ENCODE data around the gene CREM. TPM values are rescaled to one million over a fixed set of nuclear protein-coding genes. Genes with fewer than 3 reads are reported as not detected.

The CREM gene
- total RNA-seq, 1 donor from 2014 or later, result 31.4 TPM

DNA sequence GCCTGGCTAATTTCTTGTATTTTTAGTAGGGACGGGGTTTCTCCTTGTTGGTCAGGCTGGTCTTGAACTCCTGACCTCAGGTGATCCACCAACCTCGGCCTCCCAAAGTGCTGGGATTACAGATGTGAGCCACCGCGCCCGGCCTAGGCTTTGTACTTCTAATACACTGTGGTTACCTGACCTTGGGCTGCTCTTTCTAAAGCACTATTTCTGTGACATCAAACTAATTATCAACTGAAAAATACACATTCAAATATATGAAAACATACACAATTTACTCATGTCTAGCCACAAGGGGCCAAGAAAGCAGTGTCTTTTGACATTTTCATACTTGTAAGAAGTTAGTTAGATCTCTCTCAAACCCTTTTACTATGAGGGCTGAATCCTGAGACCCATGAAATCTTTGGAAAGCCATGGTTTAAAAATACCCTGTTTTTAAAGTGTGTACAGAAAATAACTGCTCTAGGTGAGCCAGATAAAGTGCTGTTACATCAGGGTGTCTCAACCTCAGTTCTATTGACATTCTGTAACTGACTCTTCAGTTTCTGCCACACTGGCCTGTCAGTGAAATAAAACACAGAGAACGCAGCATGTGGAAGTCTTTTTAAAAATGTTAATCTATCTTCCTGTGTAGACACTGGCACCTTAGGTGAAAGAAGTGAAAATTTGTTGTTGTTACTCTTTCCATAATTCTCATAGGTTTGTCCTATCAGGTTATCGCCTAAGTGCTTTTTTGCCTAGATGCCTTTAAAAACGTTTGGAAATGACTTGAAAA is 58.8 kb downstream of the CREM start:
- no peak overlapping the region for H3K4me3 Mint-ChIP-seq (ENCODE audit: unreplicated experiment)
- no peak for TF ChIP-seq CTCF (IDR thresholded peaks at IDR 0.05)
- H3K27me3 Mint-ChIP-seq (ENCODE audit: unreplicated experiment), result no peaks in the 10 kb centered on the region
- H3K36me3 Mint-ChIP-seq (ENCODE audit: unreplicated experiment), result peaks cover 6% of the 10 kb centered on the region
- H3K4me1 Mint-ChIP-seq (ENCODE audit: unreplicated experiment), result peaks cover 1% of the 10 kb centered on the region
- DNase-seq (ENCODE audit: extremely low spot score, unreplicated experiment), result no peak
- H3K27ac Mint-ChIP-seq (ENCODE audit: unreplicated experiment), result no peak overlapping the region
- no peaks in the 10 kb centered on the region for H3K9me3 Mint-ChIP-seq (ENCODE audit: unreplicated experiment)

GRCh38 chr10:35188954-35189353 is 62.3 kb downstream of the CREM start:
- H3K4me1 Mint-ChIP-seq (ENCODE audit: unreplicated experiment), result peaks cover 10% of the 10 kb centered on the region
- H3K36me3 Mint-ChIP-seq (ENCODE audit: unreplicated experiment), result no peaks in the 10 kb centered on the region
- no peak overlapping the region for H3K4me3 Mint-ChIP-seq (ENCODE audit: unreplicated experiment)

GRCh38 chr10:35191523-35191922 is 64.9 kb downstream of the CREM start:
- TF ChIP-seq CTCF (IDR thresholded peaks at IDR 0.05), result no peak
- Mint-ChIP-seq H3K9me3 (ENCODE audit: unreplicated experiment) (no peaks in the 10 kb centered on the region), H3K4me3 (ENCODE audit: unreplicated experiment) (no peak overlapping the region), H3K4me1 (ENCODE audit: unreplicated experiment) (peaks cover 23% of the 10 kb centered on the region), H3K27me3 (ENCODE audit: unreplicated experiment) (no peaks in the 10 kb centered on the region), H3K36me3 (ENCODE audit: unreplicated experiment) (no peaks in the 10 kb centered on the region), H3K27ac (ENCODE audit: unreplicated experiment) (peak overlapping the region; percentile 36)
- no peak for DNase-seq (ENCODE audit: extremely low spot score, unreplicated experiment)

More at GRCh38 chr10:35188954-35189353, 62.3 kb downstream of the CREM start:
- no peak for DNase-seq (ENCODE audit: extremely low spot score, unreplicated experiment)
- no peak overlapping the region for H3K27ac Mint-ChIP-seq (ENCODE audit: unreplicated experiment)
- no peak for TF ChIP-seq CTCF (IDR thresholded peaks at IDR 0.05)
- no peaks in the 10 kb centered on the region for H3K9me3 Mint-ChIP-seq (ENCODE audit: unreplicated experiment)
- H3K27me3 Mint-ChIP-seq (ENCODE audit: unreplicated experiment), result no peaks in the 10 kb centered on the region

DNA sequence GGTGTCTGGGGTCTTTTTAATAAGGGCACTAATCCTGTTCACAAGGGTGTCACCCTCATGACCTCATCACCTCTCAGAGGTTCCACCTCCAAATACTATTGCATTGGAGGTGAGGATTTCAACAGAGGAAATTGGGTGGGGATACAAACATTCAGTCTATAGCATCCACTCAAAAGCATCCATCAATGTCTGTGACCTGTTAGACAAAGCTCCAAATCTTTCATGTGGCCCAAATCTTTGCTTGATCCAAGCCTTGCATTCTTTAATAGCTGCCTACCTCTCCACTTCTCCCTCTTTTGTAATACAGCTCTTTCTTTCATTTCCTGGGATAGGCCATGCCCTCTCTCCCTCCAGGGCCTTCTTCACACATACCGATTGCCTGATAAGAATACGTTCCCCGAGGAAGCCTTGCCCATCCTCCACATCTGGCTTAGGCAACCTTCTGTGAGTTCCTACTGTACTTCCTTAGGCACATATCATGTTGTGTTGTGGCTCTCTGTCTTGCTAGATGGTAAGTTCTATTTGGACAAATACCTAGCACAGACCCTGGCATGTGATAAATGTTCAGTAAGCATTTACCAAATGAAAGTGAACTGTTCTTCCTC is 66.1 kb downstream of the CREM start:
- Mint-ChIP-seq H3K27me3 (ENCODE audit: unreplicated experiment) (no peaks in the 10 kb centered on the region), H3K4me1 (ENCODE audit: unreplicated experiment) (peaks cover 24% of the 10 kb centered on the region), H3K27ac (ENCODE audit: unreplicated experiment) (no peak overlapping the region), H3K4me3 (ENCODE audit: unreplicated experiment) (no peak overlapping the region), H3K9me3 (ENCODE audit: unreplicated experiment) (no peaks in the 10 kb centered on the region), H3K36me3 (ENCODE audit: unreplicated experiment) (no peaks in the 10 kb centered on the region)
- DNase-seq (ENCODE audit: extremely low spot score, unreplicated experiment), result no peak
- no peak for TF ChIP-seq CTCF (IDR thresholded peaks at IDR 0.05)

- no peak for DNase-seq (ENCODE audit: extremely low spot score, unreplicated experiment)
- Mint-ChIP-seq H3K9me3 (ENCODE audit: unreplicated experiment) (no peaks in the 10 kb centered on the region), H3K27me3 (ENCODE audit: unreplicated experiment) (no peaks in the 10 kb centered on the region), H3K27ac (ENCODE audit: unreplicated experiment) (peak overlapping the region; percentile 54), H3K36me3 (ENCODE audit: unreplicated experiment) (no peaks in the 10 kb centered on the region), H3K4me3 (ENCODE audit: unreplicated experiment) (no peak overlapping the region), H3K4me1 (ENCODE audit: unreplicated experiment) (peaks cover 24% of the 10 kb centered on the region)
- no peak for TF ChIP-seq CTCF (IDR thresholded peaks at IDR 0.05)
Observed at GRCh38 chr10:35194471-35194870, 67.8 kb downstream of the CREM start.

All from osteocyte (in vitro differentiated cells).